H1 (cell line): ENCODE results near the gene SLC22A23. TPM values are rescaled to one million over a fixed set of nuclear protein-coding genes. Genes with fewer than 3 reads are reported as not detected.

Experiments
- CTCF ChIA-PET: fragments of 300-600 bp; sonication (Branson Sonifier 250); formaldehyde crosslinking; loops from one replicate; lab custom pipeline; 2021; ENCODE audit not compliant: partially characterized antibody; lab: Charles Lee
- POLR2A ChIA-PET: fragments of 300-600 bp; sonication (Branson Sonifier 250); formaldehyde crosslinking; loops from one replicate; lab custom pipeline; 2021; ENCODE audit warnings: inconsistent platforms; ENCODE audit not compliant: partially characterized antibody; lab: Charles Lee
- DNase-seq, 2 experiments: peaks; one replicate each; pipeline versions ENCODE4 v3.0.0 to v3.0.0-alpha.2; 2010 to 2022; ENCODE audit warnings: low spot score in 2 of 2, low read depth in 1 of 2, mixed read lengths in 1 of 2
- FAIRE-seq: peaks from 2 replicates; lab custom pipeline; 2011; peaks lifted over from hg19 to GRCh38; lab: Jason Lieb, UNC
- H2AFZ ChIP-seq: 2 replicates; pipeline ENCODE4 v1.8.1; 2012; ENCODE audit warnings: low read length, inconsistent platforms
- H2AK5ac ChIP-seq: 2 replicates; pipeline ENCODE4 v1.6.1; 2013; ENCODE audit warnings: low read depth, low read length
- H2BK120ac ChIP-seq: replicated peaks from 2 replicates; pipeline ENCODE3; 2013; ENCODE audit warnings: low read depth, low read length, inconsistent platforms
- H2BK12ac ChIP-seq: 2 replicates; pipeline ENCODE4 v1.6.1; 2013; ENCODE audit warnings: low read depth, low read length
- H2BK15ac ChIP-seq: 2 replicates; pipeline ENCODE4 v1.6.1; 2013; ENCODE audit warnings: low read length
- H2BK20ac ChIP-seq: 2 replicates; pipeline ENCODE4 v1.6.1; 2013; ENCODE audit warnings: low read length
- H2BK5ac ChIP-seq: 2 replicates; pipeline ENCODE4 v1.6.1; 2013; ENCODE audit warnings: low read depth, low read length
- H3K14ac ChIP-seq: 2 replicates; pipeline ENCODE4 v1.6.1; 2013; ENCODE audit warnings: inconsistent platforms; ENCODE audit not compliant: insufficient read length
- H3K18ac ChIP-seq: 2 replicates; pipeline ENCODE4 v1.6.1; 2013; ENCODE audit warnings: low read length; ENCODE audit errors: extremely low read depth
- H3K23ac ChIP-seq: 2 replicates; pipeline ENCODE4 v1.6.1; 2013; ENCODE audit warnings: inconsistent platforms; ENCODE audit not compliant: insufficient read length
- H3K23me2 ChIP-seq: 2 replicates; pipeline ENCODE4 v1.6.1; 2013; ENCODE audit warnings: low read depth, low read length
- H3K27ac ChIP-seq: 2 replicates; pipeline ENCODE4 v1.6.1; 2011; ENCODE audit warnings: low read depth, low read length, inconsistent platforms
- H3K27me3 ChIP-seq, 4 experiments: replicated peaks in 1 of 4; 1 replicate in 1 of 4; 2 replicates in 3 of 4; pipeline versions ENCODE4 v1.6.1 to v1.8.1; 2011 to 2013; ENCODE audit warnings: low read length in 3 of 4, mild to moderate bottlenecking in 3 of 4, inconsistent platforms in 2 of 4, mixed read lengths in 2 of 4, moderate library complexity in 1 of 4; ENCODE audit not compliant: control insufficient read depth in 3 of 4, insufficient read depth in 3 of 4; ENCODE audit errors: extremely low read depth in 1 of 4
- H3K36me3 ChIP-seq, 4 experiments: 2 replicates each; pipeline versions ENCODE4 v1.6.1 to v1.8.1; 2011 to 2013; ENCODE audit warnings: mild to moderate bottlenecking in 4 of 4, low read length in 3 of 4, moderate library complexity in 2 of 4, control low read depth in 1 of 4, inconsistent platforms in 1 of 4; ENCODE audit not compliant: insufficient read depth in 4 of 4, control insufficient read depth in 2 of 4
- H3K4ac ChIP-seq: replicated peaks from 2 replicates; pipeline ENCODE3; 2013; ENCODE audit warnings: low read length, low read depth, mixed read lengths, inconsistent platforms; ENCODE audit not compliant: insufficient read length
- H3K4me1 ChIP-seq, 4 experiments: replicated peaks in 1 of 4; 1 replicate in 1 of 4; 2 replicates in 3 of 4; pipeline versions ENCODE4 v1.6.1 to v1.8.1; 2011 to 2013; ENCODE audit warnings: low read length in 3 of 4, inconsistent platforms in 2 of 4, mixed read lengths in 1 of 4; ENCODE audit not compliant: insufficient read depth in 4 of 4, control insufficient read depth in 3 of 4
- H3K4me2 ChIP-seq, 2 experiments: 2 replicates each; pipeline versions ENCODE4 v1.6.1 to v1.8.1; 2011 to 2013; ENCODE audit warnings: low read depth in 2 of 2, low read length in 2 of 2, control low read depth in 1 of 2, inconsistent platforms in 1 of 2, mild to moderate bottlenecking in 1 of 2; ENCODE audit not compliant: insufficient read depth in 1 of 2
- H3K4me3 ChIP-seq, 4 experiments: fragments of 200-600, 300-600 bp in 1 of 4; sonication (generic), shearing (Covaris generic), sonication (Bioruptor Twin) in 1 of 4; 2 replicates each; pipeline versions ENCODE4 v1.5.1 to v1.8.1; 2011 to 2016; ENCODE audit warnings: low read length in 4 of 4, low read depth in 3 of 4, control low read depth in 2 of 4, inconsistent platforms in 2 of 4, mild to moderate bottlenecking in 2 of 4, mixed read lengths in 1 of 4, moderate library complexity in 1 of 4; ENCODE audit not compliant: insufficient read depth in 2 of 4; ENCODE audit errors: extremely low read depth in 1 of 4
- H3K56ac ChIP-seq: replicated peaks from 2 replicates; pipeline ENCODE3; 2013; ENCODE audit warnings: low read depth, mild to moderate bottlenecking, mixed read lengths, low read length, inconsistent platforms; ENCODE audit not compliant: insufficient read length
- H3K79me1 ChIP-seq: 2 replicates; pipeline ENCODE4 v1.6.1; 2013; ENCODE audit warnings: low read depth, low read length, control low read depth
- H3K79me2 ChIP-seq, 2 experiments: 2 replicates each; pipeline versions ENCODE4 v1.6.1 to v1.8.1; 2012 to 2013; ENCODE audit warnings: low read length in 2 of 2, mild to moderate bottlenecking in 2 of 2, inconsistent platforms in 1 of 2; ENCODE audit not compliant: insufficient read depth in 2 of 2, control insufficient read depth in 1 of 2
- H3K9ac ChIP-seq, 4 experiments: replicated peaks in 1 of 4; 1 replicate in 1 of 4; 2 replicates in 3 of 4; pipeline versions ENCODE4 v1.6.1 to v1.8.1; 2011 to 2013; ENCODE audit warnings: low read depth in 3 of 4, low read length in 3 of 4, control low read depth in 2 of 4, mild to moderate bottlenecking in 2 of 4, moderate library complexity in 2 of 4, inconsistent platforms in 1 of 4; ENCODE audit errors: extremely low read depth in 1 of 4
- H3K9me3 ChIP-seq, 2 experiments: 2 replicates each; pipeline versions ENCODE4 v1.6.1 to v1.8.1; 2012 to 2013; ENCODE audit warnings: mild to moderate bottlenecking in 2 of 2, moderate library complexity in 2 of 2, control low read depth in 1 of 2, inconsistent platforms in 1 of 2, low read depth in 1 of 2, low read length in 1 of 2, mixed read lengths in 1 of 2; ENCODE audit not compliant: insufficient read depth in 2 of 2
- H4K20me1 ChIP-seq, 2 experiments: replicated peaks in 1 of 2; 2 replicates each; pipeline versions ENCODE3 to v1.8.1; 2011 to 2013; ENCODE audit warnings: inconsistent platforms in 2 of 2, low read length in 2 of 2, mild to moderate bottlenecking in 1 of 2; ENCODE audit not compliant: insufficient read depth in 2 of 2, control insufficient read depth in 1 of 2
- H4K5ac ChIP-seq: 2 replicates; pipeline ENCODE4 v1.6.1; 2013; ENCODE audit warnings: low read length, low read depth, mixed read lengths, inconsistent platforms; ENCODE audit not compliant: insufficient read length
- H4K8ac ChIP-seq: 2 replicates; pipeline ENCODE4 v1.8.0; 2013; ENCODE audit warnings: mild to moderate bottlenecking, moderate library complexity, low read length, inconsistent platforms; ENCODE audit not compliant: insufficient read depth; ENCODE audit errors: extremely low read depth
- H4K91ac ChIP-seq: replicated peaks from 2 replicates; pipeline ENCODE3; 2013; ENCODE audit warnings: low read length, mixed read lengths, inconsistent platforms; ENCODE audit not compliant: insufficient read length
- RFX5 ChIP-seq: IDR thresholded peaks from 2 replicates; pipeline ENCODE4 v1.6.1; 2011; ENCODE audit warnings: low read depth, low read length, improper control_type of control experiment, borderline replicate concordance
- WGBS, 2 experiments: shearing (Covaris generic) in 1 of 2; methylation state at CpG; one replicate each; pipeline versions ENCODE4 v1.1.6 to v1.1.7; 2013 to 2015; ENCODE audit warnings: low lambda C conversion rate in 2 of 2, mixed read lengths in 2 of 2, inconsistent platforms in 1 of 2, low coverage in 1 of 2, missing lambda C conversion rate in 1 of 2; ENCODE audit not compliant: insufficient replicate concordance in 2 of 2, insufficient coverage in 1 of 2, insufficient read length in 1 of 2; ENCODE audit errors: extremely low coverage in 1 of 2, missing lambda C conversion rate in 1 of 2; 5-methylcytosine and 5-hydroxymethylcytosine counted together
- polyA plus RNA-seq, 7 experiments: library from polyadenylated mRNA; depleted of rRNA in 3 of 7; stranded (reverse) in 5 of 7; unstranded in 2 of 7; fragments of >200 nt in 5 of 7; fragments of 200-250 nt in 2 of 7; gene quantifications; 1 replicate in 5 of 7; 2 replicates in 1 of 7; 4 replicates in 1 of 7; pipeline versions ENCODE4 v1.2.1 to v1.2.3, GENCODE V29; 2011 to 2013; ENCODE audit warnings: missing spikeins in 2 of 7, mixed read lengths in 2 of 7
- total RNA-seq: library from RNA; stranded (reverse); fragmentation: NEBNext Ultra II Directional; extraction: Animal tissue kit (Norgen Biotek cat#: 25700); gene quantifications from 2 replicates; pipeline ENCODE4 v1.2.1, GENCODE V29; 2021

SLC22A23 gene
- total and polyA plus RNA-seq, 2 of the 8 experiments (the other 6 are each of a cell fraction or from before 2014, with no cell fraction given): 9.9 to 38.4 TPM

GRCh38 chr6:3252861-3253596 is 203.8 kb downstream of the SLC22A23 start:
- no peak for FAIRE-seq

More at GRCh38 chr6:3252861-3253596, 203.8 kb downstream of the SLC22A23 start:
- H2BK12ac ChIP-seq: 0 out of 2 replicates have a peak overlapping the region, but pooled peaks have one; percentile 39
- CTCF ChIA-PET: interaction anchor here (0.7 to 12.9 kb wide), 10 partner anchors 10 to 323 kb away, joined by 3 to 263 read pairs (median 20); partner anchors contain the start of gene TUBB2B
- H3K27me3 ChIP-seq: peaks cover 0 to 3% (median 1%) of the 10 kb centered on the region in 4 experiments; a peak in 2 of 7 replicates
- no peak overlapping the region for H3K4me3 ChIP-seq
- no peaks in the 10 kb centered on the region for H3K23me2 ChIP-seq
- H3K4me1 ChIP-seq: peaks cover under 1 to 4% (median 2%) of the 10 kb centered on the region in 4 experiments; a peak in 5 of 7 replicates
- no peak overlapping the region for H4K8ac ChIP-seq
- H3K9me3 ChIP-seq: peaks cover 0 to 8% of the 10 kb centered on the region in 2 experiments; a peak in 1 of 4 replicates
- no peak overlapping the region for H2BK15ac ChIP-seq
- no peak overlapping the region for H3K18ac ChIP-seq
- H3K4ac ChIP-seq: no peak overlapping the region
- H2BK5ac ChIP-seq: no peak overlapping the region
- no peak overlapping the region for H3K14ac ChIP-seq
- H4K91ac ChIP-seq: no peak overlapping the region
- 94% methylated on average over 22 of the region's 22 CpGs; no CpG with 5 or more reads in 1 of the 2 experiments for WGBS, 2 experiments
- POLR2A ChIA-PET: interaction anchor here (1.4 to 10.7 kb wide), 3 partner anchors 24 to 169 kb away, joined by 3 to 122 read pairs (median 3); partner anchors contain the start of gene TUBB2B
- no peak overlapping the region for H3K56ac ChIP-seq
- no peaks in the 10 kb centered on the region for H4K20me1 ChIP-seq
- H4K5ac ChIP-seq: no peak overlapping the region
- H3K79me2 ChIP-seq: no peaks in the 10 kb centered on the region
- H2AK5ac ChIP-seq: no peak overlapping the region
- no peak overlapping the region for H3K23ac ChIP-seq
- no peak overlapping the region for H3K4me2 ChIP-seq
- H2AFZ ChIP-seq: no peak overlapping the region
- no peak for DNase-seq
- no peaks in the 10 kb centered on the region for H3K79me1 ChIP-seq
- H3K36me3 ChIP-seq: no peaks in the 10 kb centered on the region
- H2BK120ac ChIP-seq: no peak overlapping the region
- H3K9ac ChIP-seq: no peak overlapping the region
- TF ChIP-seq RFX5: no peak
- H2BK20ac ChIP-seq: no peak overlapping the region
- no peak overlapping the region for H3K27ac ChIP-seq
